ENCODE measurements around the gene GBX1.

Gene GBX1

GRCh38 chr7:151110941-151111645, 56.4 kb downstream of the GBX1 start:
- peak; percentile 58 for DNase-seq

GRCh38 chr7:151110236-151110940, 57.1 kb downstream of the GBX1 start:
- no peak for DNase-seq

DNA sequence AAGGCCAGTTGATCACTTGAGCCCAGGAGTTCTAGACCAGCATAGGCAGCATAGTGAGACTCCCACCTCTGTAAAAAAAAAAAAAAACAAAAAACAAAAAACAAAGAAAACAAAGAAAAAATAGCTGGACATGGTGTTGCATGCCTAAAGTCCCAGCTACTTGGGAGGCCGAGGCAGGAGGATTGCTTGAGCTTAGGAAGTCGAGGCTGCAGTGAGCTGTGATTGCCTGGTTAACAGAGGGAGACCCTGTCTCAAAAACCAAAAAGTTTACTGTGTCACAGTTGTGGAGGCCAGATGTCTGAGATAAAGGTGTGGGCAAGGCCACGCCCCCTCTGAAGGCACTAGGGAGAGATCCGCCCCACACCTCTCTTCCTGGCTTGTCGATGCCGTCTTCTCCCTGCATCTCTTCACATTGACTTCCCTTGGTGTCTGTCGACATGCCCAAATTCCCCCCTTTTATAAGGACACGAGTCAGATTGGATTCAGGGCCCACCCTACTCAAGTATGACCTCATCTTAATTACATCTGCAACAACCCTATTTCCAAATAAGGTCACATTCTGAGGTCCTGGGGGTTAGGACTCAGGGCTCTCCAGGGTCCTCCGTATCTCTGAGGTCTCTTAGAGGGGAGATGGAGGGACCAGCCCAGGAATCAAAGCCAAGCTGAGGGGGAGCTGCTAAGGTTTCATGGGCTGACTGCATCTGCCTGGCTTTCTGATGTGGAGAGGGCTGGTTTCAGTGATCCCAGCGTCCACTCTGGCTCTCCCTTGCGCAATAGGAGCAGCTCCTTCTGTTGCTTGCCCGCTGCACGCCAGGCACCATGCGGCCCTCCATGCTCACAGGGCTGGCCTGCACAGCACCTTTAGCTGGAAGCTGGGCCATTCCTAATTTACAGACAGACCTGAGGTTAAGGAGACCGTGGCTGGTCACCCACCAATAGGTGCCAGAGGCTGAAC, 58.1 kb downstream of the GBX1 start:
- DNase-seq: no peak

DNA sequence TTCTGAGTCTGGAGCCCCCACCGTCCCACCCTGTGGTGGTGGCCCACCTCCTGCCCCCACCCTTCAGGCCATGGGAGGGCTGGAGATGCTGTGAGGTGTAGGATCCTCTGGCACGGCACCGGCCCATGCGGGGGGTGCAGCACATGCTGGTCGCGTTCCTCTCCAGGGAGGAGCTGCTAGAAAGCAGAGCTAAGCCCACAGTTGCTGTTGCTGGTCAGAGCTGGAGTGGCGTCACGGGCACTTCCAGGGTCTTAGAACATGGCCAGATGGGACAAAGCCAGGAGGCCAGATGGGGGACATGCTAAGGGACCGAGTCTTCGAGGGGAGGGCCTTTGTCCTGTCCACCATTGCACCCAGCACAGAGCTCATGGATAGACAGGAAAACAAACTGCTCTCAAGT, 59.6 kb downstream of the GBX1 start:
- no peak for DNase-seq

DNA sequence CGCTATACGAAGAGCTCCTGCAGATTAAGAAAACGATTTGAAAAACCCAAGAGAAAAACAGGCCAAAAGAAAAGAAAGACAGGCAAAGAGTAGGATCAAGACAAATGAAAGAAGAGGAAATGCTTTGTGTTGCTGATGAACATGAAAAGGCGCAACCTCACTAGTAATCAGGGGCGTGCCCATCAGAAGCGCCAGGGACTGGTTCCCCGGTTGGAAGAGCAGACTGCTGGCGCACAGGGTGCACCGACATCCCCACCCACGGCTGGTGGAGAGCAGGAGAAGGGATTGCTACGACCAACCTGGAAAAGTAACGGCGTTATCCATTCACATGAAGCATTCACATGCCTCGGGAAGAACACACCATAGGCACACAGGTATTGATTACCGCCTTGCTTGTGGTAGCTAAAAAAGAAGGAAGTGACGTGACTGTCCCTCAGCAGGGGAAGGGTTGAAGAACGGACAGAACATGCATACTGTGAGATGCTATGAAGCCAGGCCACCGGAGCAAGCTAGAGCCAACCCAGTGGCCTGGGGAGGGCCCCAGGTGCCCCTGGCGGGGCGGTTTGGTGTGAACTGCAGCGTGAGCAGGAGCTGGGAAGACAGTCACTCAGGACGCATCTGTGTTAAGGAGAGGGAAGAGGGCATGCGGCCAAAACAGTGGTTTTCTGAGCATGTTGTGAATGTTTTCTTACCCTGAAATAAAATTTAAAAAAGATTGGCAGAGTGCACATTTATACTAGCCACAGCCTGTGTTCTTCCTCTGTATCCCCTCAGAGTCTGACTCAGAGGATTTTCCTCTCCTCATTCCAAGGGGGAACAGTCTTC, 62.9 kb downstream of the GBX1 start:
- DNase-seq: no peak

DNA sequence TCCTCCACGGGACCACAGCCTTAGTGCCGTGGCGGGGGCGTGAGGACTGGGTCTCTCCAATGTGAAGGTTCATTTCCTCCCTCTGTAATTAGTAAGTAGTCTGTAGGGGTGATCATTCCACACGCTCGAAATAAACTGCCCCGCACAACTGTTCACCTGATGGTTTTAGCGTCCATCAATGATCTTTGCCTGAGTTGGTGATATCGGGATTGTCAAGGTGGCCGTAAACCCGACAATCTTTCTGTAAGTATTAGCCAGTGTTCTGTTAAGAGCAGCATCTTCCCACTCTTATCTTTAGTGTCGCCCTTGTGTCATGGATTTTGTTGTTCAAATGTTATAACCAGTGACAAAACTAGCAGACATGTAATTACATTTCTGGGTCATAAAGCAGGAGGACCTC, 63.5 kb downstream of the GBX1 start:
- no peak for DNase-seq

GRCh38 chr7:151102991-151103390, 64.5 kb downstream of the GBX1 start:
- no peak for DNase-seq

DNA sequence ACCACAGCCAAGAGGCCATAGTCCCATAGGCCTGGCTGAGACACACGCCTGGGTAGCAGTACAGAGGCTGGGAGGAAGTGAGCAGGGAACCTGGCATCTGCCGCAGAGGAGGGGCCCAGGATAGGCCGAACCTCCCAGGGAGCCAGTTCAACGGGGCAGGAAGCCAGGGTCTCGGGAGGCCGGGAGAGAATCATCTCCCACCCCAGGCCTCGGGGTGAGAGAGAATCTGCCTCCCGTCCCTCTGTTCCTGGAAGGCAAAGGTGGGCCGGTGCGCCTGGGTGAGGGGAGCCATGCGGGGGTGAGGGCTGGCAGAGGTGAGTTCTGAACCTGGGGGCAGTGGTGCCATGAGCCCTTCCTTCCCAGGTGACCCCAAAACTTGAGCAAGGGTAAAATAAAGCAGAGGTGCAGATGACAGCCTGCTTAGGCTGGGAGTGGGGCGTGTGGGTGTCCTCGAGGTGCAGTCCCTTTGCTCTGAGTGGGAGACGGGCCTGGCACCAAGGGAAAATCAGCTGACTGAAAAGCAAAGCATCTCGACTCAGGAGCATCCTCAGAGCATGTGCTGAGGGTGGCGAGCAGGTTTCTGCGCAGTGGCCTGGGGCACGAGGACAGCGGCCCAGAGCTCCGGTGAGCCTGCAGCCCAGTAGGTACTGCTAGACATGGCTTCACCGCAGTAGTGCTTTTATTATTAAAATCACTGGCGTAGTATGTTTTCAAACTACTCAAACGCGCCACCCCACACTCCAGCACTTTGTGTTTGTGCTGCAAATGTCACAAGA, 65.7 kb downstream of the GBX1 start:
- no peak for DNase-seq

GRCh38 chr7:151100921-151101320, 66.6 kb downstream of the GBX1 start:
- DNase-seq: no peak

GRCh38 chr7:151099486-151100211, 67.8 kb downstream of the GBX1 start:
- DNase-seq: no peak

All from NCI-H1092 treated with DMSO at 0.1 percent for 48 hours (cell line).